HL-60/S4 treated with retinoic acid at 250 ng/mL for 4 days and 3 days (cell line): ENCODE measurements around the gene SPEF1.
"Not testable (repeated sequence)": the region's sequence is repeated elsewhere in the genome, so short reads cannot be mapped to it uniquely, and the experiment has no call there.

ENCODE experiments used
- in situ Hi-C: fragments of 300-500 bp; cut with MboI; formaldehyde crosslinking; loops from 2 replicates; pipeline ENCODE4 v1.7.0; 2022; ENCODE audit warnings: low sequenced_read_pairs

SPEF1 gene

DNA sequence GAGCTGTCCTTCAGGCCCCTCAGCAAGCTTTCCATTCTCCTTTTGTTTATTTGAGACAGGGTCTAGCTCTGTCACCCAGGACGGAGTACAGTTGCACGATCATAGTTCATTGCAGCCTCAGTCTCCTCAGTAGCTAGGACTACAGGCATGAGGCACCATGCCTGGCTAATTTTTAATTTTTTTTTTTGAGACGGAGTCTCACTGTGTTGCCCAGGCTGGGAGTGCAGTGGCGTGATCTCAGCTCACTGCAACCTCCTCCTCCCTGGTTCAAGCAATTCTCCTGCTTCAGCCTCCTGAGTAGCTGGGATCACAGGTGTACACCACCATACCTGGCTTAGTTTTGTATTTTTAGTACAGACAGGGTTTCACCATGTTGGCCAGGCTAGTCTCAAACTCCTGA, 8.0 kb upstream of the SPEF1 start:
- in situ Hi-C loops, result not testable (repeated sequence)

DNA sequence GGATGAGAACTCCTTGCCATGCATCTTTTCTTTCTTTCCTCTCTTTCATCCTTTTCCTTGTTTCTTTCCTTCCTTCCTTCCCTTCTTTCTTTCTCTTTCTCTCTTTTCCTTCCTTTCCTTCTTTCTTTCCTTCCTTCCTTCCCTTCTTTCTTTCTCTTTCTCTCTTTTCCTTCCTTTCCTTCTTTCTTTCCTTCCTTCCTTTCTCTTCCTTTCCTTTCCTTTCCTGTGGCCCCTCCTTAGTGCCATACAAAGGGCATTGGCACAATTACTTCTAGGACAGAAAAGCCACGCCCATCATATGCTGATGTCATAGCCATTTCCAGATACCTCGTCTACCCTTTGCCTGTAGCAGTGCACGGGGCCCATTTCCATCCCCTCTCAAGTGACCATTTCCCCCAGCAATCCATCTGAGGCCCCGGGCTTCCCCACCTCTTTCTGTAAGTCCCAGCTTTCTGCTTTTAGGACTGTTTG, 7.5 kb upstream of the SPEF1 start:
- in situ Hi-C loops, result no loop called here

DNA sequence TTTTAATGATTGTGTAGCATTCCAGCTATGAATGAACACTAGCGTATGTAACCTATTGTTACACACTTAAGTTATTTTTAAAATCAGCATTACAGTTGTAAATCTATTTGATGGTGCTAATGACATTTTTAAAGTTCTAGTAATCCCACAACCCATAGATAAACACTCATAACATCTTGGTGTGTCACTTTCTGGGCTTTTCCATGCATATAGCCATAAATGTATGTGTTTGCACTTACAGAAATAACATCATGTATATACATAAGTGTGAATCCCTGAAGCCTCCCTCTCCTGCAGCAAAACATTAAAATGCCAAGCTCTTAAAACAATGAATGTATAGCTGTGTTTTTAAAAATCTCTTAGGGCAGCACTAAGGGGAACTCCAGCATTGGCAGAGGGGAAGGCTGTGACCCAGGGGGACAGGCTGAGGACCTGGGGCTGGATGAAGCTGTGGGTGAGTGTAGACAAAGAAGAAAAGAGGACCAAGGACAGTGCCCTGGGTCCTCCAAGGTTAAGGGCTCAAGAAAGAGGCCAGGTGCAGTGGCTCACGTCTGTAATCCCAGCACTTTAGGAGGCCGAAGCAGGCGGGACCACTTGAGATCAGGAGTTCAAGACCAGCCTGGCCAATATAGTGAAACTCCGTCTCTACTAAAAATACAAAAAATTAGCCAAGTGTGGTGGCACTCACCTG, 6.2 kb upstream of the SPEF1 start:
- in situ Hi-C loops, result no loop called here

DNA sequence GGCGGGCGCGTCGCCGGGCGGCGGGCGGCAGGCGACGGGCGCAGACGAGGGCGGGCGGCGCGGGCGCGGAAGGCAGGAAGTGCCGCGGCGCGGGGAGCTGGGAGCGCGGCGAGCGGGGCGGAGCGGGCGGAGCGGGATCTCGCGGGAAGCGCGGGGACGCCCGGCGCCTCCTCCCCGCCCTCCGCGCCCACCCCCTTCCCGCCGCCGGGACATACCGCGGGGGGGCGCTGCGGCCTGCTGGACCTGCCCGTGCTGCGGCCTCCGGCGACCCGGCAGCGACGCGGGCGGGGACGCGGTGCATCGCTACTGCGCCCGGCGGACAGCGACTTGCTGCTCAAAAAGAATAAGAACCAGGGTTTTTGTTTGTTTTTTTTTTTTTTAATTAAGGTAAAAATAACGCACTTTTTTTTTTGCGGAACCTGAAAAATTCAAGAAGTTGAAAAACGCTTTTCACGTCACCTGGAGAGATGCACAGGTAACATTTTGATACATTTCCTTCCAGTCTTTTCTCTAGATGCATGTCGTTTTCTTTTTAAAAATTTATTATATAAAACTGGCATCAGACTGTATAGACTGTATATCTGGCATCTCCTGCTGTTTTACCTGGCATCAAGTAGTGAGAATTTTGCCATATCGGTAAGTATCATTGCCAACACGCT, 5.5 kb upstream of the SPEF1 start, which contains the start of gene CENPB:
Gene CENPB (minus strand): TSS at position 76 of the 659 bp plus-strand sequence. CDS start 257 bp downstream, outside the sequence.
- in situ Hi-C loops, result no loop called here

DNA sequence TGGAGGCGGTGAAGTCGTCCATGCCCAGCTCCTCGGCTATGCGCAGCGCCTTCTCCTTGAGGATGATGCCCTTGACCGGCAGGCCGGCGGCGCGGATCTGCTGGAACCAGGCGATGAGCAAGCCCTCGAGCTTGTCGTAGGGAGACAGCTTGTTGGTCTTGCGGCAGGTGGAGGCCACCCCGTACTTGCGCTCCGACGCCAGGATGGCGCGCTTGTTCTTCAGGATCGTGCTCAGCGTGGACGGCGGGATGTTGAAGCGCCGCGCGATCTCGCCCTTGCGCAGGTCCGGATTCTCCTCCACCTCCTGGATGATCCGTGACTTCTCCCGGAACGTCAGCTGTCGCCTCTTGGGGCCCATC, 4.9 kb upstream of the SPEF1 start:
- in situ Hi-C loops, result no loop called here

DNA sequence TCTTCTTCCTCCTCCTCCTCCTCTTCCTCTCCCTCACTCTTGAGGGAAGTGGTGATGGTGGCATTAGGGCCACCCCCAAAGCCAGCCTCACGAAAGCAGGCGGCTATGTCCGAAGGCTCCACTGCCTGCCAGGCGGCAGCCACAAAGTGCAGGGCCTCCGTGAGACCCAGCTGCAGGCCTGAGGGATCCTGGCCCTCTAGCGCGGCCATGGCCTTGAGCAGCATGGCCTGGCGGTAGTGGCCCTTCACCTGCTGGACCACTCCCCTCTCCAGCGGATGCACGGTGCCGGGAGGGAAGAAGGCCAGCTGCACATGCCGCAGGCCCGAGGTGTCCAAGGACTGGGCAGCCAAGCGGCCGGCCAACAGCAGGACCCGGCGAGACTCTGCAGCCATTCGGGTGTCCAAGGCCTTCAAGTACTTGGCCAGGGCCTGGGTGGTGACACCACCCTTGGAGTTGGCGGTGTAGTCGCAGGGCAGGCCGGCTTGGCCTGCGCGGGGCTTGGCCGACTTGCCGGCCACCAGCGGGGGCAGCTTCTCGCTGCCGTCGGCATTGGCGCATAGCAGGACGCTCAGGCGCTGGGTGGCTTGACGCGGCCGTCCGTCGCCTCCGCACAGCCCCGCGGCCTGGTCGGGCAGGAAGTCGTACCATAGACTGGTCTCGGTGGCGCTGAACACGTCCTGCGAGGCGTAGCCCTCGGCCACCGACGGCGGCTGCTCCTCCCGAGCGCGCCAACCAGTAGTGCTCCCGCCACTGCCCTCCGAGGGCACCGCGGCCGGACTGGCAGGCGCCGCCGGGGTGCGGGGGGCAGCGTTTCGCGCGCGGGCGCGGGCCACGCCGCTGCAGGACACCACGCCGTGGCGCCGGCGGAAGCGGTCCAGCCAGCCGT, 4.2 kb upstream of the SPEF1 start:
- in situ Hi-C loops, result no loop called here

DNA sequence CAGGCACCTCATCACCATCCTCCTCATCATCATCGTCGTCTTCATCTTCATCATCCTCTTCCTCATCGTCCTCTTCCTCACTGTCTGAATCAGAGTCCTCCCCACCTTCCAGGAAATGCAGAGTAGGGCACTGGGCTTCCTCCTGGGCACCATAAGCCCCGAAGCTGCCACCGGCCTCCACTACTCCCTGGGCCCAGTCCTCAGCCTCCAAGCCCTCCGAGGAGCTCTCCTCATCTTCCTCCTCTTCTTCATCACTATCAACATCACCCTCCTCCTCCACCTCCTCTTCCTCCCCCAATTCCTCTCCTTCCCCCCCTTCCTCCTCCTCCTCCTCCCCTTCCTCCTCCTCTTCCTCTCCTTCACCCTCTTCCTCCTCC, 3.6 kb upstream of the SPEF1 start:
- in situ Hi-C loops, result no loop called here

DNA sequence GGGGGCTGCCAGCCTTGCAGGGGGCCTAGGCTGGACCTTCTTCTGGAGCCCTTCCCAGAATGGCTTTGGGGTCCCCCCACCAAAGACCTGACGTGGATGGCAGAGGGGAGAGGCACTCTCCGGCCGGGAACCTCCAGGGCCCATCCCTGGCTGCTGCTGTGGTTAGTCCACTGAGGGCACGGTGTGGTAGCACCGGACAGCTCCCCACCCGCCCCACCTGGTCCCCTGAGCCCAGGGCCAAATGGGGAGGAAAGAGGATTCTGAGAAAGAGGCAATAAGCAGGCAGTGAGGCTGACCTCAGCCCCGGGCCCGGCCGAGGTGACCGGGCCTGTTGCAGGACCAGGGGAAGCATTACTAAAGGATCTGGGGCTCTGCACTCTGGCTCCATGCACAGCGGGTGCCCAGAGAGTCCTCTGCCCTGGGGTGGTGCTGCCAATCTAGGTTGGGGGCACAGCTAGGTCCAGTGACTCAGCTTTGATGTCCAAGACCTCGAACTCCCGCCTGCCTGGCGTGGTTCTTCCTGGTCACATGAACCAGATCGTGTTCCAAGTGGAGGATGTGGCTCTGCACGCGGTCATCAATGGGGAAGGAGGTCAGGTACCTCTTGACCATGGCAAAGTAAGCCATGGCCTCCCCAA, 3.1 kb upstream of the SPEF1 start:
- in situ Hi-C loops, result no loop called here

DNA sequence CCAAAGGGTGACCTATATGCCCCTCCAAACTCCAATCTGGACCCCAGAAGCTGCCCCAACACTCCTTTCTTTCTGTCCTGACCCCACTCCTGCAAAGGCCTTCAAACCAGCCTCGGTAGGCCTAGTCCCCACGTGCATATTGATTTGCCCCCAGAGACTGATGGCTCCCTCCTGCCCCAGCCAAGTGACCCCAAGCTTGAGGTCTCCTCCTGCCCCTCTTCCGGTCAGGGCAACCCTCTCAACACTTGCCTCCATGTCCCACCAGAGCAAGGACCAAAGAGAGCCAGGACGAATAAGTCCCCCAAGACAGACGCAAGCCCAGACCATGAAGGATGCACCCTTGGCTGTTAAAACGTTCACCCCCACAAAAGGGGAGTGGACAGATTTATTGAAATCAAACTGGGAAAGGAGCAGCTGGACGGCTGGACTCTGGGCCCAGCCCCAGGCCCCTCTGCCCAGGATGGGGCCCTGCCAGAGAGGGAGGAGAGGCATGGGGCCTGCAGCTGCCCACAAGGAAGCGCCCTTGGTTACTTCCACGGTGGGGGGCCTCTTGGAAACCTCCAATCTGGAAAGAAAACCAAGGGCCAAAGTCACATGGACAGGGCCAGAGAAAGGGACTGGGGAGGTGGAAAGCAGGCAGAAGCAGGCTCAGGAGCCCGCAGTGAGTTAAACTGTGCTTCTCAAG, 2.4 kb upstream of the SPEF1 start:
- in situ Hi-C loops, result no loop called here

DNA sequence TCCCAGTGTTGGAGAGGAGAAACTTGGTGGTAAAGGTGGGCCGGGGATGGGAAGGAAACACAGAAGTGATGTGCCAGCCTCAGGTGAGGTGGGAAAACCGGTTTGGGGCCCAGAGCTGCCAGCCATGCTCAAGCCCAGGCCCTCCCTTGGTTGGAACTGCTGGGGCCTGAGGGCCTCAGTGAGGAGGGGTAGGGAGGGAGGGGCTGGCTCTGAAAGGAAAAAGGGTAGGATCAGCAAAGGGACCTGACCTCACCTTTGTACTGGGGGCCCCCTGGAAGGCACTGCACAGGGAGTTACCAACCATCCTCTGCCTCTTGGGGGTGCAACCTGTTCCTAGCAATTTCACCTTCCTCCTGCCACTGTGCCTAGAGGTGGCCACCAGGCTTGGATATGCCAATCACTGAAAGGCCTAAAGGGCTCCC, 1.8 kb upstream of the SPEF1 start:
- in situ Hi-C loops, result no loop called here

DNA sequence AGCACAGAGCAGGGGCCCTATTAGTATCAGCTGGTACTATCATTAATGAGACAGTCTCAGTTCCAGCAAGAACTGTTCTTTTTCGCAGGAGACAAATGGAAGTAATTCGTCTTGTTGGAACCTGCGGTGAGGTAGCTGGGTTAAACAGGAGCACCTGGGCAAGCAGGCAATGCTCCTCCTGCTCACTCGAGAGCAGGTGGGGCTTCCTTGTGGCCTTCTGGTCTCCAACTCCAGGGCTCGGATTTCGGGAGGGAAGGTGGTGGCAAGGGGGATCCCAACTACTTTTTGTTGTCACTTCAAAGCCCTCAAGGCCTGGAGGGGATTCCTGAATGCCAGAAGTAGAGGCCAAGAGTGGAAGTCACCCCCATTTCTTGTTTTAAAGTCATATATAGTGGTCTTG, 1.3 kb upstream of the SPEF1 start:
- in situ Hi-C loops, result no loop called here

DNA sequence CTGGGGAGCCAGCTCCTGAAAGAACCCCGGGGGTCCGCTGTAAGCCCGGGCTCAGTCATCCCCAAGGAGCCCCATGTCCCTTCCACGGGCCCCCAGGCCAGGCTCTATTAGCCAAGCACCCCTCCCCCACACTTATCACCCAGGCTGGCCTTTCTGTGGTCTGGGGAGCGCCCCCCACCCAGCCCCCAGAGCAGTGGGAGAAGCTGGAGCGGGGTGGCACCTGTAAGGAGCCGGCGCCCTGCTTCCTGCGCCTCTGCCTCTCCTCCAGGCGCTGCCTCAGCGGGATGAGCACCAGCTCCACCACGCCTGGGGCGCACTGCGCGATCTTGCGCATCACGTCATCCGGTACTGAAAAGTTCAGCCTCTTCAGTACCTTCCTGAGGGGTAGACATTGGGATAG, 2.3 kb downstream of the SPEF1 start:
- in situ Hi-C loops, result no loop called here

DNA sequence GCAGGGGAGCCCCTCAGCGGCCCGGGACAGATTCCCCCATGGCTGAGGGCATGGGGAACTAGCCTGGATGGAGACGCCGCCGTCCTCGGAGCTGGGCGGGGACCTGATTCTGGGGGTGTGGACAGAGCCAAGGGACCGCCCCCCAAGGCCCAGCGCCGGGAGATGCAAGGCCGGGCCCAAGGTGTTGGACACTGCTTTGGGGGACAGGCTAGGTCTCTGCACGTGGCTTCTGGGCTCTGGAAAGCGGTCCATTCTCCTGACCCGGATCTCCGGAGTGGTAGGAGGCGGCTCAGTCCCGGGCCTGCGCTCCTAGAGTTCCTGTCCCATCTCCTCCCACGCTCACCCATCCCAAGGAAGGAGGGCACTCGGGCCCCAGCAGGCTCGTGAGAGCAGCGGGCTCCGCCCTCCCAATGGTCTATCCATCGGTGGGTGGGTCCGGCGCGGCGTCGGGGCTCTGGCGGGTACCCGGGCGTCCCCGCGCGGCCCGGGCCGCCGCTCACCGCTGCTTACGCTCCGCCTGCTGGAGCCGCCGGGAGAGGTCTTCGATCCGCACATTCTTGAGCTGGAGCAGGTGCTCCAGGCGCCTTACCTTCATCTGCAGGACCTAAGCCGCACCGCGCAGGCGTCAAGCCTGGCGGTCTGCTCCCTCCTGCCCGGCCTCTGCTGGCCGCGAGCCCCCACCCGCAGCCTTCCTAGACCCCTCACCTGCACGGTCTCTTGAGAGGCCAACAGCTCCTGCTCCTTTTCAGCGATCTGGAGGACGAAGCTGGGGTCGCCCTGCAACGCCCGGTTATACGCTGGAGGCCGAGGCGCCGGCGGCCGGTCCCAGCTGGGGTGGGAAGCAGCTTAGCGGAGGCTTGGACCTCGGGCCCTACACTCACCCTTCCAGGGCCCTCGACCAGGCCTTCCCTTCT, 3.3 kb downstream of the SPEF1 start:
- in situ Hi-C loops, result no loop called here

DNA sequence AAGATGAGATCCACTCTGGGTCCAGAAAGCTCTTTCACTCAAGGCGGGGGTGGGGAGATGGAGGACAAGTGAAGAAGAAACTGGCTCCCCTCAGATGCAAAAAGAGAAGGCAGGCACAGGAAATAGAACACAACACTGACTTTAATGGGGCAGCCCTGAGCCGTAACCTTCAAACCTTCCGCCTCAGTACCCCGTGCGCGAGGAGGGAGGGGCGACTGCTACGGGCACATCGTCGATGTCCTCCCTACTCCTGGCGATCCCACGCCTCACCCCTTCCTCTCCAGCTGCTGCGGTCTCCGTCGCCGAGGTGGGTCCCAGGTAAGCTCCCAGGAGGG, 3.9 kb downstream of the SPEF1 start:
- in situ Hi-C loops, result no loop called here

DNA sequence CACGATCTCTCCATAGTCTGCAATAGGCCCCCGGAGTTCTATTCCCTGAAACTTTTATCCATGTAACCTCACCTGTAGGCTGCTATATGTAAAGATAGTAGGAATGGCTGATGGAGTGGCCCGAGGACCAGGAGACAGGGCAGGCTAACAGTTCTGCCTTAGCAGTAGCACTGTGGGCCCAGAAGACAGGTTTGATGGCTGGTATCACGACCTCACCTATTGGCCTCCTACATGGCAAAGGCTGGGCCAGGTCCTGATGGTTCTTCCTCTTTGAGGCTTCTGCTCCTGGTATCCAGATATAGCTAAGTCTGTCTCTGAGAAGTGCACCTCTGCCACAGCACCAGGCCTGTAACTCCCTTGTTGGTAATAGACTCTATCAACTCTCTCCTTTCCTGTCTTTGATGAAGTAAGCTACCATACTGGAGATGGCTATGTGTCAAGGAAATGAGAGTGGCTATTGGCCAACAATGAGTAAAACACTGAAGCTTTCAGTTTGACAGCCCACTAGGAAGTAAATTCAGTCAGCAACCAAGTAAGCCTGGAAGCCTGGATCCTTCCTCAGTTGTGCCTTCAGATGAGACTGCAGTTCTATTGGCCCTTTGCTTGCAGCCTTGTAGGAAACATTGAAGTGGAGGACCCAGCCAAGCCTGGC, 5.7 kb downstream of the SPEF1 start:
- in situ Hi-C loops, result no loop called here

DNA sequence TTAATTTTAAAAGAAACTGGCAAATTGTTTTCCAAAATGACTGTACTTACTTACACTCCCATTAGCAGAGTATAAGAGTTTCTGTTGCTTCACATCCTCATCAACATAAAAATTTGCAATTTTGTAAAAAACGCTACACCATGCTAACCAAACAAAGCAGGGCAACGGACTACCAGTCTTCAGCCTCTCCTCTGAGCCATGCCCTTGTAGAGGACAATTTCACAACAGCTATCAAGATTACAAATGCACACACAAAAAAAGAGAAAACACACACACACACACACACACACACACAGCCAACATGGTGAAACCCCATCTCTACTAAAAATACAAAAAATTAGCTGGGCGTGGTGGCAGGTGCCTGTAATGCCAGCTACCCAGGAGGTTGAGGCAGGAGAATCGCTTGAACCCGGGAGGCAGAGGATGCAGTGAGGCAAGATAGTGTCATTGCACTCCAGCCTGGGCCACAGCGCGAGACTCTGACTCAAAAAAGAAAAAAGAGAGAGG, 9.6 kb downstream of the SPEF1 start:
- in situ Hi-C loops, result no loop called here

DNA sequence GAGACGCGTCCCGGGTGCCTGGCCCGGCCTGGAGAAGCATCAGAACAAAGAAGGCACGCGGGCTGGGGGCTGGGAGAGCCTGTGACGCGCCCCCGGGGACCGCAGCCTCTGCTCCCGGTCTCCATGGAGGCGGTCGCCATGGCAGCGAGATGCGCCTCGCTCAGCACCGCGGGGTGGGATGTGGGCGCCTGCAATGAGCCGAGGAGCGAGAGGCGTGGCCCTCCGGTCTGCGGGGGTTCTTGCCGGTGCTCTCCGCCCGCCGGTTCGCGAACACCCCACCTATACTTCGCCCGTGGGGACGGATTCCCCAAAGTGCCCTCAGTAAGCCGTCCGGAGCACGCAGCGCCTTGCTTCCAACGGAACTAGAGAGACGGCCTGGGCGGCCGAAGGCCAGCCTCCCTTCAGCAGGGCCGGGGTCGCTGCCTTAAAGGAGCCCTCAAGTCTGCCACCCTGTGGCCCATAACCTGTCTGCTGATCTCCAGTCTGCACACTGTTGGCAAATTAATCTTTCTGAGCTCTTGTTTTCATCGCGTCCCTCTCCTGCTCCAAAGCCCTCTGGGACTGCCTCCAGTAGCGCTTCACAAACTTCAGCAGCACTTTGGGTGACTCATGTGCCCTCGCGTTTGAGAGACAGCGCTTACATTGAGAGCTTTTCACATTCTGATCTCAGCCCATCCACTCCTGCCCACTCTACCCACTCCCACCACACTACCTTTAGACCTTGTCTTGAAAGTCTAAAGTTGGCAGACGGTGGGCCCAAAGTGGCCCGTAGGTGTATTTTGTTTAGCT, 12.7 kb downstream of the SPEF1 start:
- in situ Hi-C loops, result no loop called here
